ENCODE measurements around the gene SGTA. TPM values are rescaled to one million over a fixed set of nuclear protein-coding genes. Genes with fewer than 3 reads are reported as not detected.

Gene SGTA
- polyA plus RNA-seq, 4 donors = 38.2 to 79.5 (median 69.7) TPM

GRCh38 chr19:2800506-2800905 is 17.4 kb upstream of the SGTA start:
- H3K9me3 ChIP-seq (ENCODE audit: control insufficient read depth in 2 of 2, insufficient read depth in 1 of 2, low read depth in 1 of 2, low read length in 1 of 2) = no peaks in the 10 kb centered on the region
- no peak for DNase-seq
- H3K4me1 ChIP-seq (ENCODE audit: control insufficient read depth in 3 of 3, insufficient read depth in 2 of 3, low read depth in 1 of 3, low read length in 2 of 3) = no peaks in the 10 kb centered on the region
- H3K36me3 ChIP-seq (ENCODE audit: control insufficient read depth in 3 of 3, insufficient read depth in 2 of 3, low read depth in 1 of 3, low read length in 3 of 3) = peaks cover 4 to 97% (median 15%) of the 10 kb centered on the region in 3 donors
- H3K4me3 ChIP-seq (ENCODE audit: low read depth in 1 of 3, low read length in 3 of 3) = no peak overlapping the region
- no peak overlapping the region for H3K27ac ChIP-seq (ENCODE audit: low read depth in 1 of 3, low read length in 2 of 3)
- no peak for FAIRE-seq
- H3K27me3 ChIP-seq (ENCODE audit: control insufficient read depth in 3 of 3, insufficient read depth in 3 of 3, low read length in 3 of 3) = no peaks in the 10 kb centered on the region
- WGBS, 3 donors = 94 to 95% (median 95%) methylated on average over 22 of the region's 22 CpGs

GRCh38 chr19:2799273-2800020 is 16.4 kb upstream of the SGTA start:
- 94 to 96% (median 95%) methylated on average over 41 of the region's 41 CpGs for WGBS, 3 donors
- Histone ChIP-seq H3K36me3 (ENCODE audit: control insufficient read depth in 3 of 3, insufficient read depth in 2 of 3, low read depth in 1 of 3, low read length in 3 of 3) (peaks cover 4 to 97% (median 11%) of the 10 kb centered on the region in 3 donors), H3K4me3 (ENCODE audit: low read depth in 1 of 3, low read length in 3 of 3) (no peak overlapping the region), H3K27me3 (ENCODE audit: control insufficient read depth in 3 of 3, insufficient read depth in 3 of 3, low read length in 3 of 3) (no peaks in the 10 kb centered on the region), H3K9me3 (ENCODE audit: control insufficient read depth in 2 of 2, insufficient read depth in 1 of 2, low read depth in 1 of 2, low read length in 1 of 2) (no peaks in the 10 kb centered on the region), H3K4me1 (ENCODE audit: control insufficient read depth in 3 of 3, insufficient read depth in 2 of 3, low read depth in 1 of 3, low read length in 2 of 3) (no peaks in the 10 kb centered on the region), H3K27ac (ENCODE audit: low read depth in 1 of 3, low read length in 2 of 3) (no peak overlapping the region)
- no peak for FAIRE-seq
- no peak for DNase-seq

- 82 to 87% (median 85%) methylated on average over 7 of the region's 7 CpGs for WGBS, 3 donors
- H3K4me1 ChIP-seq (ENCODE audit: control insufficient read depth in 3 of 3, insufficient read depth in 2 of 3, low read depth in 1 of 3, low read length in 2 of 3) = no peaks in the 10 kb centered on the region
- peaks cover 4 to 97% (median 11%) of the 10 kb centered on the region in 3 donors for H3K36me3 ChIP-seq (ENCODE audit: control insufficient read depth in 3 of 3, insufficient read depth in 2 of 3, low read depth in 1 of 3, low read length in 3 of 3)
- H3K27me3 ChIP-seq (ENCODE audit: control insufficient read depth in 3 of 3, insufficient read depth in 3 of 3, low read length in 3 of 3) = no peaks in the 10 kb centered on the region
- DNase-seq (no peak), FAIRE-seq (no peak)
- H3K9me3 ChIP-seq (ENCODE audit: control insufficient read depth in 2 of 2, insufficient read depth in 1 of 2, low read depth in 1 of 2, low read length in 1 of 2) = no peaks in the 10 kb centered on the region
- H3K27ac ChIP-seq (ENCODE audit: low read depth in 1 of 3, low read length in 2 of 3) = no peak overlapping the region
- H3K4me3 ChIP-seq (ENCODE audit: low read depth in 1 of 3, low read length in 3 of 3) = no peak overlapping the region
These were observed 15.7 kb upstream of the SGTA start for GRCh38 chr19:2798733-2799132.

- Histone ChIP-seq H3K27ac (ENCODE audit: low read depth in 1 of 3, low read length in 2 of 3) (no peak overlapping the region), H3K4me3 (ENCODE audit: low read depth in 1 of 3, low read length in 3 of 3) (no peak overlapping the region), H3K9me3 (ENCODE audit: control insufficient read depth in 2 of 2, insufficient read depth in 1 of 2, low read depth in 1 of 2, low read length in 1 of 2) (no peaks in the 10 kb centered on the region), H3K36me3 (ENCODE audit: control insufficient read depth in 3 of 3, insufficient read depth in 2 of 3, low read depth in 1 of 3, low read length in 3 of 3) (peaks cover 4 to 96% (median 11%) of the 10 kb centered on the region in 3 donors), H3K27me3 (ENCODE audit: control insufficient read depth in 3 of 3, insufficient read depth in 3 of 3, low read length in 3 of 3) (no peaks in the 10 kb centered on the region), H3K4me1 (ENCODE audit: control insufficient read depth in 3 of 3, insufficient read depth in 2 of 3, low read depth in 1 of 3, low read length in 2 of 3) (no peaks in the 10 kb centered on the region)
- FAIRE-seq (no peak), DNase-seq (no peak)
- WGBS, 3 donors = 96 to 98% (median 96%) methylated on average over 15 to 16 of the region's 16 CpGs
These were observed 15.1 kb upstream of the SGTA start for GRCh38 chr19:2798158-2798685.

- WGBS, 3 donors = 95 to 98% (median 97%) methylated on average over 15 of the region's 15 CpGs
- Histone ChIP-seq H3K36me3 (ENCODE audit: control insufficient read depth in 3 of 3, insufficient read depth in 2 of 3, low read depth in 1 of 3, low read length in 3 of 3) (peaks cover 4 to 94% (median 9%) of the 10 kb centered on the region in 3 donors), H3K4me3 (ENCODE audit: low read depth in 1 of 3, low read length in 3 of 3) (no peak overlapping the region), H3K4me1 (ENCODE audit: control insufficient read depth in 3 of 3, insufficient read depth in 2 of 3, low read depth in 1 of 3, low read length in 2 of 3) (no peaks in the 10 kb centered on the region), H3K9me3 (ENCODE audit: control insufficient read depth in 2 of 2, insufficient read depth in 1 of 2, low read depth in 1 of 2, low read length in 1 of 2) (no peaks in the 10 kb centered on the region), H3K27me3 (ENCODE audit: control insufficient read depth in 3 of 3, insufficient read depth in 3 of 3, low read length in 3 of 3) (no peaks in the 10 kb centered on the region), H3K27ac (ENCODE audit: low read depth in 1 of 3, low read length in 2 of 3) (no peak overlapping the region)
- FAIRE-seq (no peak), DNase-seq (no peak)
These were observed 14.2 kb upstream of the SGTA start for GRCh38 chr19:2797280-2797679.

GRCh38 chr19:2796659-2797266 is 13.7 kb upstream of the SGTA start:
- Histone ChIP-seq H3K27me3 (ENCODE audit: control insufficient read depth in 3 of 3, insufficient read depth in 3 of 3, low read length in 3 of 3) (no peaks in the 10 kb centered on the region), H3K9me3 (ENCODE audit: control insufficient read depth in 2 of 2, insufficient read depth in 1 of 2, low read depth in 1 of 2, low read length in 1 of 2) (no peaks in the 10 kb centered on the region), H3K27ac (ENCODE audit: low read depth in 1 of 3, low read length in 2 of 3) (no peak overlapping the region), H3K4me3 (ENCODE audit: low read depth in 1 of 3, low read length in 3 of 3) (no peak overlapping the region), H3K36me3 (ENCODE audit: control insufficient read depth in 3 of 3, insufficient read depth in 2 of 3, low read depth in 1 of 3, low read length in 3 of 3) (peaks cover 4 to 97% (median 9%) of the 10 kb centered on the region in 3 donors), H3K4me1 (ENCODE audit: control insufficient read depth in 3 of 3, insufficient read depth in 2 of 3, low read depth in 1 of 3, low read length in 2 of 3) (no peaks in the 10 kb centered on the region)
- FAIRE-seq = no peak
- 95 to 96% (median 96%) methylated on average over 23 of the region's 23 CpGs for WGBS, 3 donors
- no peak for DNase-seq

- Histone ChIP-seq H3K36me3 (ENCODE audit: control insufficient read depth in 3 of 3, insufficient read depth in 2 of 3, low read depth in 1 of 3, low read length in 3 of 3) (peaks cover 4 to 97% (median 9%) of the 10 kb centered on the region in 3 donors), H3K27ac (ENCODE audit: low read depth in 1 of 3, low read length in 2 of 3) (no peak overlapping the region), H3K4me1 (ENCODE audit: control insufficient read depth in 3 of 3, insufficient read depth in 2 of 3, low read depth in 1 of 3, low read length in 2 of 3) (no peaks in the 10 kb centered on the region), H3K4me3 (ENCODE audit: low read depth in 1 of 3, low read length in 3 of 3) (no peak overlapping the region), H3K27me3 (ENCODE audit: control insufficient read depth in 3 of 3, insufficient read depth in 3 of 3, low read length in 3 of 3) (no peaks in the 10 kb centered on the region), H3K9me3 (ENCODE audit: control insufficient read depth in 2 of 2, insufficient read depth in 1 of 2, low read depth in 1 of 2, low read length in 1 of 2) (no peaks in the 10 kb centered on the region)
- no peak for DNase-seq
- 92 to 93% (median 92%) methylated on average over 25 to 27 of the region's 27 CpGs for WGBS, 3 donors
- no peak for FAIRE-seq
These were observed 13.0 kb upstream of the SGTA start for GRCh38 chr19:2795827-2796658.

GRCh38 chr19:2793577-2793976 is 10.5 kb upstream of the SGTA start:
- Histone ChIP-seq H3K27me3 (ENCODE audit: control insufficient read depth in 3 of 3, insufficient read depth in 3 of 3, low read length in 3 of 3) (no peaks in the 10 kb centered on the region), H3K4me1 (ENCODE audit: control insufficient read depth in 3 of 3, insufficient read depth in 2 of 3, low read depth in 1 of 3, low read length in 2 of 3) (no peaks in the 10 kb centered on the region), H3K4me3 (ENCODE audit: low read depth in 1 of 3, low read length in 3 of 3) (no peak overlapping the region), H3K27ac (ENCODE audit: low read depth in 1 of 3, low read length in 2 of 3) (no peak overlapping the region), H3K36me3 (ENCODE audit: control insufficient read depth in 3 of 3, insufficient read depth in 2 of 3, low read depth in 1 of 3, low read length in 3 of 3) (peaks cover 0 to 92% (median 1%) of the 10 kb centered on the region in 3 donors), H3K9me3 (ENCODE audit: control insufficient read depth in 2 of 2, insufficient read depth in 1 of 2, low read depth in 1 of 2, low read length in 1 of 2) (no peaks in the 10 kb centered on the region)
- WGBS, 3 donors = 94 to 98% (median 96%) methylated on average over 12 of the region's 12 CpGs
- FAIRE-seq (no peak), DNase-seq (no peak)
